Activated T-cell treated with anti-CD3 and anti-CD28 coated beads, Interleukin-2, amount 50 U/mL, for 72 hours (primary cell): Measurements from ENCODE around the gene TUFT1. TPM values are rescaled to one million over a fixed set of nuclear protein-coding genes. Genes with fewer than 3 reads are reported as not detected.
A peak's percentile ranks its signal among the peaks of the same experiment; 100 is the strongest.
"Not testable (repeated sequence)": the region's sequence is repeated elsewhere in the genome, so short reads cannot be mapped to it uniquely, and the experiment has no call there.

Experiments used
- ATAC-seq, 2 donors: fragments of 150-1000 bp; cut with Tn5 transposase; replicated peaks in 1 of 2; 2 replicates each; pipeline ENCODE4 v1.10.0; 2021; ENCODE audit warnings: moderate library complexity in 2 of 2, mild to moderate bottlenecking in 1 of 2
- DNase-seq, 2 donors: peaks; one replicate each; pipeline ENCODE4 v3.0.0; 2021 to 2022; ENCODE audit warnings: mixed read lengths in 1 of 2
- H3K27ac Mint-ChIP-seq: one replicate; pipeline ENCODE4 v1.8.0; 2022; ENCODE audit warnings: mild to moderate bottlenecking, moderate library complexity, mixed read lengths
- H3K27me3 Mint-ChIP-seq: one replicate; pipeline ENCODE4 v1.8.0; 2022; ENCODE audit warnings: low read depth, mixed read lengths
- H3K36me3 Mint-ChIP-seq, 2 donors: one replicate each; pipeline ENCODE4 v1.8.0; 2022; ENCODE audit warnings: mixed read lengths in 2 of 2, mild to moderate bottlenecking in 1 of 2; ENCODE audit not compliant: insufficient read depth in 2 of 2
- H3K4me1 Mint-ChIP-seq: one replicate; pipeline ENCODE4 v1.8.0; 2022; ENCODE audit warnings: low read depth, mixed read lengths
- H3K4me3 Mint-ChIP-seq, 2 donors: one replicate each; pipeline ENCODE4 v1.8.0; 2022; ENCODE audit warnings: mild to moderate bottlenecking in 2 of 2, mixed read lengths in 2 of 2, moderate library complexity in 2 of 2
- H3K9me3 Mint-ChIP-seq, 2 donors: one replicate each; pipeline ENCODE4 v1.8.0; 2022; ENCODE audit warnings: mixed read lengths in 2 of 2
- total RNA-seq, 2 donors: library from RNA; stranded (reverse); gene quantifications; one replicate each; pipeline ENCODE4 v1.2.3, GENCODE V29; 2022

Gene TUFT1
- total RNA-seq, 2 donors from 2014 or later: 4.3 to 4.8 TPM

DNA sequence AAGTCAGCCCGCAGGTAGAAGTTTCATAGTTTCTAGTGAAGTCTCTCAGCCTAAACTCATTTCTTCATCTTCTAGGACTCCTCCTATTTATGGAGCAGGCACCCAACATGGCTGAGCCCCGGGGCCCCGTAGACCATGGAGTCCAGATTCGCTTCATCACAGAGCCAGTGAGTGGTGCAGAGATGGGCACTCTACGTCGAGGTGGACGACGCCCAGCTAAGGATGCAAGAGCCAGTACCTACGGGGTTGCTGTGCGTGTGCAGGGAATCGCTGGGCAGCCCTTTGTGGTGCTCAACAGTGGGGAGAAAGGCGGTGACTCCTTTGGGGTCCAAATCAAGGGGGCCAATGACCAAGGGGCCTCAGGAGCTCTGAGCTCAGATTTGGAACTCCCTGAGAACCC lies 21.7 kb upstream of the TUFT1 start:
- ATAC-seq (no peak), DNase-seq (no peak)
- no peak overlapping the region for H3K4me3 Mint-ChIP-seq
- no peaks in the 10 kb centered on the region for H3K27me3 Mint-ChIP-seq
- H3K27ac Mint-ChIP-seq: no peak overlapping the region
- no peaks in the 10 kb centered on the region for H3K36me3 Mint-ChIP-seq
- peaks cover 10% of the 10 kb centered on the region for H3K4me1 Mint-ChIP-seq
- H3K9me3 Mint-ChIP-seq: no peaks in the 10 kb centered on the region

GRCh38 chr1:151518936-151519335 lies 21.2 kb upstream of the TUFT1 start:
- H3K4me3 Mint-ChIP-seq: no peak overlapping the region
- no peaks in the 10 kb centered on the region for H3K36me3 Mint-ChIP-seq
- no peak overlapping the region for H3K27ac Mint-ChIP-seq
- no peaks in the 10 kb centered on the region for H3K27me3 Mint-ChIP-seq
- H3K9me3 Mint-ChIP-seq: no peaks in the 10 kb centered on the region
- H3K4me1 Mint-ChIP-seq: peaks cover 5% of the 10 kb centered on the region
- DNase-seq: no peak
- ATAC-seq: no peak

GRCh38 chr1:151519667-151520066 lies 20.4 kb upstream of the TUFT1 start:
- Mint-ChIP-seq H3K9me3 (no peaks in the 10 kb centered on the region), H3K27ac (no peak overlapping the region), H3K4me1 (no peaks in the 10 kb centered on the region), H3K4me3 (no peak overlapping the region), H3K36me3 (no peaks in the 10 kb centered on the region), H3K27me3 (no peaks in the 10 kb centered on the region)
- ATAC-seq (no peak), DNase-seq (no peak)

DNA sequence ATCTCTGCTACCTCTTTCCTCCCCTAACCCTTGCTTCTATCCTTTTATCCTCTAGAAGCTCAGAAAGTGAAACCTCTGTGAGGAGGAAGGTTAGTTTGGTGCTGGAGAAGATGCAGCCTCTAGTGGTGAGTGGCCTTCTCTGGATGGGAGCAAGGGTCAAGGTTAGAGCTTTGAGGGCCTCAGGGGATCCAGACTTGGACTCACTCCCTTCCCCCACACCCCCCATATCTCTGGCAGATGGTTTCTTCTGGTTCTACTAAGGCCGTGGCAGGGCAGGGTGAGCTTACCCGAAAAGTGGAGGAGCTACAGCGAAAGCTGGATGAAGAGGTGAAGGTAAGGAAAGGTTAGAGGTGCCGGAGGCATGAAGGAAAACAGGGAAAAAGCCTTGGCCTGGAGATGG lies 19.8 kb upstream of the TUFT1 start:
- Mint-ChIP-seq H3K4me1 (no peaks in the 10 kb centered on the region), H3K36me3 (no peaks in the 10 kb centered on the region), H3K4me3 (no peak overlapping the region), H3K27me3 (no peaks in the 10 kb centered on the region), H3K9me3 (no peaks in the 10 kb centered on the region), H3K27ac (no peak overlapping the region)
- DNase-seq: no peak
- ATAC-seq: no peak

- not testable (repeated sequence) for H3K4me3 Mint-ChIP-seq, DNase-seq, H3K27me3 Mint-ChIP-seq, H3K36me3 Mint-ChIP-seq, H3K27ac Mint-ChIP-seq, H3K4me1 Mint-ChIP-seq, ATAC-seq, H3K9me3 Mint-ChIP-seq
Measured at GRCh38 chr1:151522427-151522826, 17.7 kb upstream of the TUFT1 start.

DNA sequence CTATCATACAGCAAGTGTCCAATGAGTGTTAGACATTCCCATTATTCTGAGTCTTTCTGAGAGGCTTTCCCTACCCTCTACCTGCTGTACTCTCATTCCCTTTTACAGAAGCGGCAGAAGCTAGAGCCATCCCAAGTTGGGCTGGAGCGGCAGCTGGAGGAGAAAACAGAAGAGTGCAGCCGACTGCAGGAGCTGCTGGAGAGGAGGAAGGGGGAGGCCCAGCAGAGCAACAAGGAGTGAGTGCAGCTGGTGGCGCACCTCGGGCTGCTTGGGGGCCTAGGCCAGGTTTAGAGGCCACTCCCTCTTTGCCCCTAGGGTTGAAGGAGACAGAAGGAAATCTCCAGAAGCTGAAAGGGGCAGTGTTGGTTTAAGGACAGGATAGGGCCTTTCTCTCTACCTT lies 16.8 kb upstream of the TUFT1 start:
- Mint-ChIP-seq H3K27ac (no peak overlapping the region), H3K27me3 (no peaks in the 10 kb centered on the region), H3K36me3 (no peaks in the 10 kb centered on the region), H3K4me3 (no peak overlapping the region), H3K9me3 (no peaks in the 10 kb centered on the region), H3K4me1 (no peaks in the 10 kb centered on the region)
- DNase-seq (no peak), ATAC-seq (no peak)

DNA sequence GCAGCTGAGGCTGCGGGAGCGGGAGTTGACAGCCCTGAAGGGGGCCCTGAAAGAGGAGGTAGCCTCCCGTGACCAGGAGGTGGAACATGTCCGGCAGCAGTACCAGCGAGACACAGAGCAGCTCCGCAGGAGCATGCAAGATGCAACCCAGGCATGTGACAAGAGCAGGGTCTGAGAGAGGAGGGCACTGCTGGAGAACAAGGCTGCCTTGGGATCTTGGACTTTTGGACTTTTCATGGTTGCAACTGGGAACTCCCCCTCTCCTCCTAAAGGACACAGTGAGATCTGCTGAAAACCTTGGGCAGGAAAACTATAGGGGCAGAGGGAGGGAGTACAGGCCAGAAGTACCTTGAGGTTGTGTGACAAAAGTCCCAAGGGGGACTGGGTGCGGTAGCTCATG lies 15.4 kb upstream of the TUFT1 start:
- Mint-ChIP-seq H3K27me3 (no peaks in the 10 kb centered on the region), H3K4me1 (no peaks in the 10 kb centered on the region), H3K27ac (no peak overlapping the region), H3K9me3 (no peaks in the 10 kb centered on the region), H3K4me3 (no peak overlapping the region), H3K36me3 (no peaks in the 10 kb centered on the region)
- no peak for DNase-seq
- ATAC-seq: no peak

DNA sequence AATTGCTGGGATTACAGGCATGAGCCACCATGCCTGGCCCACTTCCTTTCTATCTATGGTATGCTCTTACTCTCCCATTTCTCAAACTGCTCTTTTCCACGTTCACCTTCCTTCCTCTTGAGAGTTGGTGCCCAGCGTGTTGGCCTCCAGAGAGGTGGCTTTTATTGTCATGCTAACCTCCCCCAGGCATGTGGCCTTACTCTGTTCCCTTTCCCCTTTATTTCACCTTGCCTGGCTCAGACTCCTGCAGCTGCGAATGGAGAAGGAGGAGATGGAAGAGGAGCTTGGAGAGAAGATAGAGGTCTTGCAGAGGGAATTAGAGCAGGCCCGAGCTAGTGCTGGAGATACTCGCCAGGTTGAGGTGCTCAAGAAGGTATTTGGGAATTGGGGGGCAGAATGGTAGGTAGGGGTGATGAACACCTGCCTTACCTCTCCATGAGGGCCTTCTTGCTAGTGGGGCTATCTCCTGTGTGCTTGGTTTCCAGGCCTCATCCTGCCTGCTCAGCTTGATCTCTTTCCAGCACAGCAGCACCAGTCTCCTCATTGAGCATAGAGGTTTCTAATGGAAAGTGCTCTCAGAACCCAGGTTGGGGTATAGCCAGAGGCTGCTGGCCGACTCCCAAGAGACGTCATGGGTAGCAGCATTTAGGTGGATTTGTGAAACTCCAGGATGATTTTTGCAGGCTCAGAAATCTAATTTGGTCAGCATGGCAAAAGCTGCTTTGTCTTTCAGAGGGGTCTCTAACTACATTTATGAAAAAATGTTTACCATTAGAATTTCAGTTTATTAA lies 13.2 kb upstream of the TUFT1 start:
- DNase-seq (no peak), ATAC-seq (no peak)
- no peaks in the 10 kb centered on the region for H3K9me3 Mint-ChIP-seq
- no peaks in the 10 kb centered on the region for H3K4me1 Mint-ChIP-seq
- no peak overlapping the region for H3K27ac Mint-ChIP-seq
- no peak overlapping the region for H3K4me3 Mint-ChIP-seq
- H3K27me3 Mint-ChIP-seq: no peaks in the 10 kb centered on the region
- H3K36me3 Mint-ChIP-seq: no peaks in the 10 kb centered on the region

DNA sequence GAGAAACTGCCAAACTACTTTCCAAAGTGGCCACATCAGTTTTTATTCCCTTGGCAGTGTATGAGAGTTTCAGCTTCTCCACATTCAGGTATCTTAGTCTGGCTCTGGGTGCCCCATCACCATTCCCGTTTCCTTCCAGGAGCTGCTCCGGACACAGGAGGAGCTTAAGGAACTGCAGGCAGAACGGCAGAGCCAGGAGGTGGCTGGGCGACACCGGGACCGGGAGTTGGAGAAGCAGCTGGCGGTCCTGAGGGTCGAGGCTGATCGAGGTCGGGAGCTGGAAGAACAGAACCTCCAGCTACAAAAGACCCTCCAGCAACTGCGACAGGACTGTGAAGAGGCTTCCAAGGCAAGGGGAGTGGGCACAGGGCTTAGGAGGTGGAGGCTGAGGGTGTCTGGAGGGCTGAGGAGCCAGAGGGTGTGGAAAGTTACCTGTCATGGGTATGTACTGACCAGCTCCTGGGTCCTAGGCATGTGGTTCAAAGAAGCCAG lies 10.9 kb upstream of the TUFT1 start:
- no peaks in the 10 kb centered on the region for H3K36me3 Mint-ChIP-seq
- no peaks in the 10 kb centered on the region for H3K27me3 Mint-ChIP-seq
- no peak overlapping the region for H3K27ac Mint-ChIP-seq

GRCh38 chr1:151529781-151530180 lies 10.3 kb upstream of the TUFT1 start:
- DNase-seq (no peak), ATAC-seq (no peak)
- no peak overlapping the region for H3K27ac Mint-ChIP-seq
- no peaks in the 10 kb centered on the region for H3K4me1 Mint-ChIP-seq
- no peaks in the 10 kb centered on the region for H3K9me3 Mint-ChIP-seq
- H3K36me3 Mint-ChIP-seq: no peaks in the 10 kb centered on the region
- H3K4me3 Mint-ChIP-seq: no peak overlapping the region
- H3K27me3 Mint-ChIP-seq: no peaks in the 10 kb centered on the region

More for the DNA sequence above, 10.9 kb upstream of the TUFT1 start:
- no peak for DNase-seq
- no peak for ATAC-seq
- H3K9me3 Mint-ChIP-seq: no peaks in the 10 kb centered on the region
- H3K4me3 Mint-ChIP-seq: no peak overlapping the region
- H3K4me1 Mint-ChIP-seq: no peaks in the 10 kb centered on the region

DNA sequence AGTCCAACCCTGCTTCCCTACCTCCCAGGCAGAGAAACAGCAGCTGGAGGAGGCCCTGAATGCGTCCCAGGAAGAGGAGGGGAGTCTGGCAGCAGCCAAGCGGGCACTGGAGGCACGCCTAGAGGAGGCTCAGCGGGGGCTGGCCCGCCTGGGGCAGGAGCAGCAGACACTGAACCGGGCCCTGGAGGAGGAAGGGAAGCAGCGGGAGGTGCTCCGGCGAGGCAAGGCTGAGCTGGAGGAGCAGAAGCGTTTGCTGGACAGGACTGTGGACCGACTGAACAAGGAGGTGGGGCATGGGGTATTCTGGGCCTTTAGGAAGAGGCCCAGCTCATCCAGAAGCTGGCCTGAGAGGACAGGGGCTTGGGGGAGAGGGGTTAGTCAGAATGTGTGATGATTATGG lies 9.6 kb upstream of the TUFT1 start:
- Mint-ChIP-seq H3K9me3 (no peaks in the 10 kb centered on the region), H3K27me3 (no peaks in the 10 kb centered on the region), H3K27ac (no peak overlapping the region), H3K4me3 (no peak overlapping the region), H3K36me3 (no peaks in the 10 kb centered on the region), H3K4me1 (no peaks in the 10 kb centered on the region)
- no peak for DNase-seq
- no peak for ATAC-seq

- DNase-seq (no peak), ATAC-seq (no peak)
- H3K27me3 Mint-ChIP-seq: no peaks in the 10 kb centered on the region
- H3K4me1 Mint-ChIP-seq: no peaks in the 10 kb centered on the region
- H3K27ac Mint-ChIP-seq: no peak overlapping the region
- H3K9me3 Mint-ChIP-seq: no peaks in the 10 kb centered on the region
- H3K36me3 Mint-ChIP-seq: no peaks in the 10 kb centered on the region
- H3K4me3 Mint-ChIP-seq: no peak overlapping the region
Measured at GRCh38 chr1:151533870-151534269, 6.2 kb upstream of the TUFT1 start.

- peaks cover 5% of the 10 kb centered on the region for H3K4me1 Mint-ChIP-seq
- H3K27ac Mint-ChIP-seq: no peak overlapping the region
- no peaks in the 10 kb centered on the region for H3K27me3 Mint-ChIP-seq
- H3K4me3 Mint-ChIP-seq: no peak overlapping the region
- ATAC-seq: peak; percentile 83 to 84
- H3K36me3 Mint-ChIP-seq: no peaks in the 10 kb centered on the region
- DNase-seq: peak; percentile 81 to 86
- H3K9me3 Mint-ChIP-seq: no peaks in the 10 kb centered on the region
Measured at GRCh38 chr1:151534662-151535278, 5.3 kb upstream of the TUFT1 start.
